Measurements from ENCODE around the gene PAPPA.

The PAPPA gene

DNA sequence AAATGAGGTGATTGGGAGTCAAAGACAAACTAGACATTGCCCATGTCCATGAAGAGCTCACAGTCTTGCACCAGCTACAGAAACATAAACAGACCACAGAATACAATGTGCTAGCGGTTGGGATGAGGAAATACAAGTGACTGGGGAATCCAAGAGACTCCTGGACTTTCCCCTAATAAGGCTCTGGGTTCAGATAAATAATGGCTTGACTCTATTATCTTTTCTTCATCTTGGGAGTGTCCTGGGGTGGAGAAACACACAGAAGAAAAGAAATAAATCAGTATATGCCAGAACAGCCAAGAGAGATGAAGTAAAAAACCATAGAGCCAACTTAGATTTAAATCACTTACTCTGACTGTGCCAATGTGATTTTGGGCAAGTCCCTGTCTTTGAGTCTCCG lies 227.8 kb downstream of the PAPPA start:
- TF ChIP-seq, protein P1, sequence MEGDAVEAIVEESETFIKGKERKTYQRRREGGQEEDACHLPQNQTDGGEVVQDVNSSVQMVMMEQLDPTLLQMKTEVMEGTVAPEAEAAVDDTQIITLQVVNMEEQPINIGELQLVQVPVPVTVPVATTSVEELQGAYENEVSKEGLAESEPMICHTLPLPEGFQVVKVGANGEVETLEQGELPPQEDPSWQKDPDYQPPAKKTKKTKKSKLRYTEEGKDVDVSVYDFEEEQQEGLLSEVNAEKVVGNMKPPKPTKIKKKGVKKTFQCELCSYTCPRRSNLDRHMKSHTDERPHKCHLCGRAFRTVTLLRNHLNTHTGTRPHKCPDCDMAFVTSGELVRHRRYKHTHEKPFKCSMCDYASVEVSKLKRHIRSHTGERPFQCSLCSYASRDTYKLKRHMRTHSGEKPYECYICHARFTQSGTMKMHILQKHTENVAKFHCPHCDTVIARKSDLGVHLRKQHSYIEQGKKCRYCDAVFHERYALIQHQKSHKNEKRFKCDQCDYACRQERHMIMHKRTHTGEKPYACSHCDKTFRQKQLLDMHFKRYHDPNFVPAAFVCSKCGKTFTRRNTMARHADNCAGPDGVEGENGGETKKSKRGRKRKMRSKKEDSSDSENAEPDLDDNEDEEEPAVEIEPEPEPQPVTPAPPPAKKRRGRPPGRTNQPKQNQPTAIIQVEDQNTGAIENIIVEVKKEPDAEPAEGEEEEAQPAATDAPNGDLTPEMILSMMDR (conservative IDR thresholded peaks at IDR 0.05), result no peak
- no peak for TF ChIP-seq ZFX (IDR thresholded peaks at IDR 0.05)
- no peak overlapping the region for H3K27ac ChIP-seq

DNA sequence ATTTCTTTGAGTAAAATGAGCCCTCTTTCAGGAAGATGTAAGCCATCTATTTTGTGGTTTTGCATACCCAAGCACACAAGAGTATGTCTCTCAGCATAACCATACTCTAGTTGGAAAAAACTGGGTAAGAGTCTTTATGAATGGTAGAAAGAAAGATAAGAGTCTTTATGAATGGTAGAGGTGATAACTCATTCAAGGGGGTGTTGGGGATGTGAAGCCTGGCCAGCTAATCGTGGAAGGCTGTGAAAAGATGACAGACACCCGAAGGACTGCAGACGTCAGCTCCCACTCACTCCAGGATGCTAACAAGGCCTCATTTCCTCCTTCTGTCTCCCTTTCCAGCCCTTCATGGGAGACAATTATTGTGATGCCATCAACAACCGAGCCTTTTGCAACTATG lies 228.5 kb downstream of the PAPPA start:
- H3K27ac ChIP-seq, result no peak overlapping the region
- TF ChIP-seq, protein P1 (conservative IDR thresholded peaks at IDR 0.05), result no peak
- TF ChIP-seq ZFX (IDR thresholded peaks at IDR 0.05), result no peak

DNA sequence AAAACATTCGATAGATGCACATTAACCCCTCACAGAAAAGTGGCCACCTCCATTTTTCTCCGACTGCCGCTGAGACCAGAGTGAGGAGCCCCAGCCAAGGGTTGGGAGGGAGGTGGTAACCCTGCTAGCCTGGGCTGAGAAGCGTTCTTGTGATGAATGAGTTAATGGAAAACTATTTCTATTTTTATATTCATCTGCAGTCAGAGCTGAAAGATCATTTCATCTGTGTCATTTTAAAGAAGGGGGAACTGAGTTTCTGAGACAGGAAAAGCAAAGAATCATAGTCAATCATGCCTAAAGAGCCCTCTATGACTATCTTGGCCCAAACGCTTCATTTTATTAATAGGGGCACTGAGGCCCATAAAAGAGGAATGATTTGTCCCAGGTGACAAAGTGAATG lies 229.5 kb downstream of the PAPPA start:
- TF ChIP-seq, protein P1 (conservative IDR thresholded peaks at IDR 0.05), result no peak
- TF ChIP-seq ZFX (IDR thresholded peaks at IDR 0.05), result no peak
- H3K27ac ChIP-seq, result no peak overlapping the region

DNA sequence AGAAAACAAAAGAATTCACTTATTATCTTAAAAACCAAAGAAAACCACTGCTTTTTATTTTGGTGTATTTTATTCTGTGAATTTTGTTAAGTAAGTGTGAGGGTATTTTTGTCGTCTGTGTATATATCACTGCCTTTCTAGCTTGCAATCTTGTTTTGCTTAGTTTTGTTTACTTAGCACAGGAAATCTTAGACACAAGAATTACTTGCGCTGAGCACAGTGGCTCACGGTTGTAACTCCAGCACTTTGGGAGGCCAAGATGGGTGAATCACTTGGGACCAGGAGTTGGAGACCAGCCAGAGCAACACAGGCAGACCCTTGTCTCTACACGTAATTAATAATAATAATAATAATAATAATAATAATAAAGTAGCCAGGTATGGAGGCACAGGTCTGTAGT lies 230.3 kb downstream of the PAPPA start:
- no peak overlapping the region for H3K27ac ChIP-seq
- no peak for TF ChIP-seq ZFX (IDR thresholded peaks at IDR 0.05)
- TF ChIP-seq, protein P1 (conservative IDR thresholded peaks at IDR 0.05), result no peak

DNA sequence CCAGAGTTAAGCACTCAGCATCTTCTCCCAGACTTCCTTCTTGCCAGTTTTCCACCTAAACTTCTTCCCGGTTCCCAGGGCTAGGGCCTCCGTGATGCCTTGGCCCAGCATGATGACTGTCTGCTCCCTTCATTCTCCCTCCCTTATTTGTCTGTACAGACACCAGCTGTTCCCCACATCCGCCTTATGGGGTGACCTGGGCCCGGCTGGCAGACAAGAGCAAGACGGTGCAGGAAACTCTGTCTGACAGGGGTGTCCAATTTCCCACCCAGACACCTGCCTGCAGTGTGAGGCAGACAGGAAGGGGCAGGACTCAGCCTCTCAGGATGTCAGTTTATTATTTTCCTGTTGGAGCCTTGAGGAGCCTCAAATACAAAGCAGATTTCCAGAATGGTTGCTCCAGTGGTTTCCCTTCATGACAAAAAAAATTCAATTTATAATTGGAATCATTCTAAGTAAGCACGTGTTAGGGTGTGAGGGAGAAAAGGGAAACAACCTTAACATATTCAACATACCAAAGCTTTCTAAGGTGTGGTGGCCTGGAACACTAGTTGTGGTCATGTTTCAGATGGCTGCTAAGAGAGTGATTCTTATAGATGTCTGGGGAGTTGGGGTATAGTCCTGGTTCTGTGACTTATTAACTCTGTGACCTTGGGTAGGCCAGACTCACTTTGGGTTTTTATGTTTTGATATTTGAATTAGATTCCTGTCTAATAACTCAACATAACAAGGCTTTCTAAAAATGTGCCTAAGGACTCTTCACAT lies 234.5 kb downstream of the PAPPA start:
- no peak overlapping the region for H3K27ac ChIP-seq
- no peak for TF ChIP-seq ZFX (IDR thresholded peaks at IDR 0.05)
- TF ChIP-seq, protein P1 (conservative IDR thresholded peaks at IDR 0.05), result no peak

DNA sequence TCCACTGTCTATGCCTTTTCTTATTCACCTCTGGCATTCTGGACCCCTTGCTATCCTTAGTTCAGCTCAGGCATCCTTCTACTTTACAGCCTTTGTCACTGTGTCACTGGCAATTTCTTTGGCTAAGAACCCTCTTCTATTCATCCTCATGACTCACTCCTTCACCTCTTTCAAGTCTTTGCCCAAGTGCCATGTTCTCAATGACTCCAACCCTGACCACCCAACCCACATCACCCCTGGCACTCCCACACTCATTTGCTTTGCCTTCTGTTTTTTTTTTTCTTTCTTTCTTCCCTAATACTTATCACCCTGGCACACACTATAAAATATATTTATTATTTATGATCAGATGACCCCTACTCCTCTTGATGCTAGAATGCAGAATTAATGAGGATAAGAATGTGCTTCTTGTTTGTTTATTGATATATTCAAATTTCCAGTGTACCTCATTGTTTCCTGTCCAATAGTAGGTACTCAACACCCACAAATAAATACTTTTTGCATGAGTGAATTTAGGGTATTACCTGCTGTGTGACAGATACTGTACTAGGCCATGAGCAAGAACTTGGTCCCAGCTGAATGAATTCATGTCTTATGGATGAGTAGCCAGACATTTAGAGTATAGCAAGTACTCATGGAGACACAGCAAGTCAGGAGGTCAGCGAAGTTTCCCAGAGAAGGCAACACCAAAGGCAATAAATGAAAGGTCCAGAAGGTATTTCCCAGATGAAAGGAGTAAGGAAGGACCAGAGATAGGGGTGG lies 236.1 kb downstream of the PAPPA start:
- TF ChIP-seq, protein P1 (conservative IDR thresholded peaks at IDR 0.05), result no peak
- TF ChIP-seq ZFX (IDR thresholded peaks at IDR 0.05), result no peak

More for the DNA sequence above, 236.1 kb downstream of the PAPPA start:
- no peak overlapping the region for H3K27ac ChIP-seq
